Measurements from ENCODE around the gene PHOSPHO1. TPM values are rescaled to one million over a fixed set of nuclear protein-coding genes. Genes with fewer than 3 reads are reported as not detected.

Gene PHOSPHO1
- polyA plus RNA-seq, 2 of the 4 experiments (the other 2 are of a cell fraction), result 0.32 to 1.6 TPM

GRCh38 chr17:49241040-49241439, 10.5 kb upstream of the PHOSPHO1 start (continued):
- TF ChIP-seq BCL3 (IDR thresholded peaks at IDR 0.05) (no peak), CBX2 (IDR thresholded peaks at IDR 0.05; ENCODE audit: borderline replicate concordance, low read depth) (no peak), HOXB13 (CRISPR knock-in tag; IDR thresholded peaks at IDR 0.05; ENCODE audit: low read depth) (no peak), CEBPB (IDR thresholded peaks at IDR 0.05) (no peak), EHF (CRISPR knock-in tag; IDR thresholded peaks at IDR 0.05) (no peak), NR3C1 (IDR thresholded peaks at IDR 0.05) (no peak), FOSL2 (IDR thresholded peaks at IDR 0.05) (no peak), FOSL2 (CRISPR knock-in tag; IDR thresholded peaks at IDR 0.05) (no peak)

GRCh38 chr17:49240619-49241018, 10.0 kb upstream of the PHOSPHO1 start:
- POLR2A ChIA-PET, result interaction anchor here (1.4 kb wide), 1 partner anchor 348 kb away, joined by 3 read pairs; the partner anchor contains the start of gene ATP5MC1
- WGBS (ENCODE audit: missing lambda C conversion rate), result 5% methylated on average over 1 of the region's 1 CpG
- FAIRE-seq (no peak), DNase-seq (ENCODE audit: low read depth in 1 of 2, low spot score in 1 of 2) (no peak), ATAC-seq (no peak)
- CTCF ChIA-PET, result interaction anchor here (0.5 to 4.8 kb wide), 4 partner anchors 9 to 569 kb away, joined by 3 to 48 read pairs (median 6); no protein-coding TSS in a partner anchor
- TF ChIP-seq RARB (CRISPR knock-in tag; IDR thresholded peaks at IDR 0.05) (no peak), HES2 (IDR thresholded peaks at IDR 0.05) (no peak), CHD4 (IDR thresholded peaks at IDR 0.05; ENCODE audit: borderline replicate concordance) (no peak), FOSB (CRISPR knock-in tag; IDR thresholded peaks at IDR 0.05) (no peak), HOXB13 (CRISPR knock-in tag; IDR thresholded peaks at IDR 0.05; ENCODE audit: low read depth) (no peak), ATOH8 (CRISPR knock-in tag; IDR thresholded peaks at IDR 0.05; ENCODE audit: low read depth) (no peak)
- Histone ChIP-seq H3K4me1 (no peaks in the 10 kb centered on the region), H3K4me3 (no peak overlapping the region), H3K4me2 (no peak overlapping the region), H3K27ac (no peak overlapping the region), H3K9me3 (no peaks in the 10 kb centered on the region)

GRCh38 chr17:49239963-49240362, 9.4 kb upstream of the PHOSPHO1 start:
- DNase-seq (ENCODE audit: low read depth in 1 of 2, low spot score in 1 of 2), result no peak
- WGBS (ENCODE audit: missing lambda C conversion rate), result 92% methylated on average over 1 of the region's 1 CpG
- Histone ChIP-seq H3K4me2 (no peak overlapping the region), H3K4me1 (no peaks in the 10 kb centered on the region), H3K9me3 (no peaks in the 10 kb centered on the region), H3K4me3 (no peak overlapping the region), H3K27ac (no peak overlapping the region)
- TF ChIP-seq FOSL2 (IDR thresholded peaks at IDR 0.05), result no peak
- TF ChIP-seq FOSL2 (CRISPR knock-in tag; IDR thresholded peaks at IDR 0.05), result no peak
- TF ChIP-seq RCOR1 (IDR thresholded peaks at IDR 0.05; ENCODE audit: low read depth, low read length), result no peak
- no peak for TF ChIP-seq POLR2A (IDR thresholded peaks at IDR 0.05; ENCODE audit: low read length)
- TF ChIP-seq ZFP36 (IDR thresholded peaks at IDR 0.05; ENCODE audit: borderline replicate concordance, partially characterized antibody), result no peak
- TF ChIP-seq CBX8 (IDR thresholded peaks at IDR 0.05), result no peak
- no peak for TF ChIP-seq EHF (CRISPR knock-in tag; IDR thresholded peaks at IDR 0.05)
- no peak for ATAC-seq
- CTCF ChIA-PET, result interaction anchor here (0.5 to 4.8 kb wide), 8 partner anchors 10 to 568 kb away, joined by 3 to 48 read pairs (median 5); no protein-coding TSS in a partner anchor
- no peak for FAIRE-seq
- POLR2A ChIA-PET, result interaction anchor here (1.4 to 1.5 kb wide), 2 partner anchors 333 to 348 kb away, joined by 3 to 4 read pairs; partner anchors contain the start of gene ATP5MC1

GRCh38 chr17:49235896-49236295, 5.3 kb upstream of the PHOSPHO1 start:
- Histone ChIP-seq H3K27ac (no peak overlapping the region), H3K4me1 (peaks cover 3% of the 10 kb centered on the region; the same call in 1 of the 3 replicates), H3K4me2 (no peak overlapping the region), H3K4me3 (no peak overlapping the region), H3K9me3 (no peaks in the 10 kb centered on the region)
- TF ChIP-seq MAFK (IDR thresholded peaks at IDR 0.05; ENCODE audit: partially characterized antibody) (peak; percentile 52), JUN (IDR thresholded peaks at IDR 0.05) (no peak)
- POLR2A ChIA-PET, result no interaction called here
- DNase-seq (ENCODE audit: low read depth in 1 of 2, low spot score in 1 of 2) (no peak), FAIRE-seq (no peak), ATAC-seq (no peak)
- 78% methylated on average over 4 of the region's 4 CpGs for WGBS (ENCODE audit: missing lambda C conversion rate)
- CTCF ChIA-PET, result interaction anchor here (0.9 to 12.3 kb wide), 8 partner anchors 9 to 423 kb away, joined by 3 to 224 read pairs (median 4); no protein-coding TSS in a partner anchor
